ENCODE results near the gene KCTD1. TPM values are rescaled to one million over a fixed set of nuclear protein-coding genes. Genes with fewer than 3 reads are reported as not detected.

Gene KCTD1
- total RNA-seq, 2 donors from 2014 or later = 12.2 to 36.3 TPM

GRCh38 chr18:26479065-26479680 lies 69.2 kb downstream of the KCTD1 start:
- DNase-seq = no peak
- intact Hi-C loops (cut with DNase I) = no loop called here
- Histone ChIP-seq H3K4me3 (no peak overlapping the region), H3K9me3 (no peaks in the 10 kb centered on the region), H3K36me3 (replicated peaks in 1 of 2; ENCODE audit: insufficient read depth in 1 of 2, low read depth in 2 of 2) (no peaks in the 10 kb centered on the region), H3K27ac (no peak overlapping the region), H3K27me3 (no peaks in the 10 kb centered on the region), H3K4me1 (peaks cover 8% of the 10 kb centered on the region)
- ATAC-seq = no peak
- TF ChIP-seq POLR2A (IDR thresholded peaks at IDR 0.05) = no peak
- TF ChIP-seq, protein P1, sequence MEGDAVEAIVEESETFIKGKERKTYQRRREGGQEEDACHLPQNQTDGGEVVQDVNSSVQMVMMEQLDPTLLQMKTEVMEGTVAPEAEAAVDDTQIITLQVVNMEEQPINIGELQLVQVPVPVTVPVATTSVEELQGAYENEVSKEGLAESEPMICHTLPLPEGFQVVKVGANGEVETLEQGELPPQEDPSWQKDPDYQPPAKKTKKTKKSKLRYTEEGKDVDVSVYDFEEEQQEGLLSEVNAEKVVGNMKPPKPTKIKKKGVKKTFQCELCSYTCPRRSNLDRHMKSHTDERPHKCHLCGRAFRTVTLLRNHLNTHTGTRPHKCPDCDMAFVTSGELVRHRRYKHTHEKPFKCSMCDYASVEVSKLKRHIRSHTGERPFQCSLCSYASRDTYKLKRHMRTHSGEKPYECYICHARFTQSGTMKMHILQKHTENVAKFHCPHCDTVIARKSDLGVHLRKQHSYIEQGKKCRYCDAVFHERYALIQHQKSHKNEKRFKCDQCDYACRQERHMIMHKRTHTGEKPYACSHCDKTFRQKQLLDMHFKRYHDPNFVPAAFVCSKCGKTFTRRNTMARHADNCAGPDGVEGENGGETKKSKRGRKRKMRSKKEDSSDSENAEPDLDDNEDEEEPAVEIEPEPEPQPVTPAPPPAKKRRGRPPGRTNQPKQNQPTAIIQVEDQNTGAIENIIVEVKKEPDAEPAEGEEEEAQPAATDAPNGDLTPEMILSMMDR (IDR thresholded peaks at IDR 0.05) = no peak
- 86 to 91% methylated on average over 26 of the region's 26 CpGs for WGBS, 2 donors

- no peak overlapping the region for H3K4me3 ChIP-seq
- H3K27me3 ChIP-seq = no peaks in the 10 kb centered on the region
- H3K9me3 ChIP-seq = no peaks in the 10 kb centered on the region
- no peak overlapping the region for H3K27ac ChIP-seq
- DNase-seq (no peak), ATAC-seq (no peak)
- 52 to 62% methylated on average over 4 of the region's 4 CpGs for WGBS, 2 donors
- H3K36me3 ChIP-seq (replicated peaks in 1 of 2; ENCODE audit: insufficient read depth in 1 of 2, low read depth in 2 of 2) = no peaks in the 10 kb centered on the region
- peaks cover 8% of the 10 kb centered on the region for H3K4me1 ChIP-seq
- TF ChIP-seq, protein P1 (IDR thresholded peaks at IDR 0.05) = no peak
- no peak for TF ChIP-seq POLR2A (IDR thresholded peaks at IDR 0.05)
- intact Hi-C loops (cut with DNase I) = no loop called here
Measured at GRCh38 chr18:26477828-26478466, 70.4 kb downstream of the KCTD1 start.

- TF ChIP-seq, protein P1 (IDR thresholded peaks at IDR 0.05) = no peak
- TF ChIP-seq POLR2A (IDR thresholded peaks at IDR 0.05) = no peak
- ATAC-seq (no peak), DNase-seq (no peak)
- Histone ChIP-seq H3K36me3 (replicated peaks in 1 of 2; ENCODE audit: insufficient read depth in 1 of 2, low read depth in 2 of 2) (no peaks in the 10 kb centered on the region), H3K4me1 (peaks cover 8% of the 10 kb centered on the region), H3K4me3 (no peak overlapping the region), H3K27ac (no peak overlapping the region), H3K9me3 (no peaks in the 10 kb centered on the region), H3K27me3 (no peaks in the 10 kb centered on the region)
- WGBS, 2 donors = 91 to 92% methylated on average over 8 of the region's 8 CpGs
- intact Hi-C loops (cut with DNase I) = no loop called here
Measured at GRCh38 chr18:26476697-26477096, 71.7 kb downstream of the KCTD1 start.

DNA sequence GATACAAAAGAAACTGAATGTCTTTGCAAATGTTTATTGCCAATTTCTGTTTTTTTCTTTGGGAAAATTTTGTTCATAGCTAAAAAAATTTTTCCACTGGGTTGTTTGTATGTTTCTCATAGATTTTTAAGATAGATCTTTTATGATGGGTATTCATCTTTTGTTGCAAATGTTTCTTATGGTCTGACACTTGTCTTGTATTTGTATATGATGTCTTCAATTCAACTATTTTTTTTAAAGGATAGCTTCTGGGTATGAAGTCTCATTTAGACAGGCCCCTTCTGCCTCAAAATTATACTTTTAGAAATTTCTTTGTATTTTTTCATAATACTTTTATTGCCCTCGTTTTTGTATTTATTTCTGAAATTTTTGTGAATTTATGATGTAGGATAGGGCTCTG lies 73.8 kb downstream of the KCTD1 start:
- Histone ChIP-seq H3K9me3 (no peaks in the 10 kb centered on the region), H3K27me3 (no peaks in the 10 kb centered on the region), H3K4me3 (no peak overlapping the region), H3K4me1 (no peaks in the 10 kb centered on the region), H3K27ac (no peak overlapping the region), H3K36me3 (replicated peaks in 1 of 2; ENCODE audit: insufficient read depth in 1 of 2, low read depth in 2 of 2) (no peaks in the 10 kb centered on the region)
- TF ChIP-seq POLR2A (IDR thresholded peaks at IDR 0.05) = no peak
- TF ChIP-seq, protein P1 (IDR thresholded peaks at IDR 0.05) = no peak
- intact Hi-C loops (cut with DNase I) = no loop called here
- no peak for DNase-seq
- 85 to 90% methylated on average over 1 of the region's 1 CpG for WGBS, 2 donors
- no peak for ATAC-seq

DNA sequence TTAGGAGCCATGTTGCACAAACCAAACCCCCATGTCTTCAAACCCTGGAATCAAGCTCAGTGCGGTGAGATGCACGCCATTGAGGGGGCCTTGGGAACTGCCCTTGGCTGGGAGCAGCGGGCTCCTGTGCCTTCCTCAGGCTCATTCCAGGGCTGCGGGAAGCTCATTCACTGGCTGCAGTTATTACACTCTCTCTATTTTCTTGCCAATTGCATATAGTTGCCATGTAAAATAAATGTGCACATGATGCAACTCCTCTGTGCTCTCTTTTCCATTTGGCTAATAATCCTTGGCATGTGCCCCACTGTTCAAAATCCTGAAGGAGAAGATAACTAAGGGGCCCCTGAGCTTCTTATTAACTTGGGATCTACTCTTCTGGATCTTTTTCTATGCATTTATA lies 74.7 kb downstream of the KCTD1 start:
- Histone ChIP-seq H3K4me1 (no peaks in the 10 kb centered on the region), H3K9me3 (no peaks in the 10 kb centered on the region), H3K36me3 (replicated peaks in 1 of 2; ENCODE audit: insufficient read depth in 1 of 2, low read depth in 2 of 2) (no peaks in the 10 kb centered on the region), H3K27me3 (no peaks in the 10 kb centered on the region), H3K27ac (no peak overlapping the region), H3K4me3 (no peak overlapping the region)
- intact Hi-C loops (cut with DNase I) = no loop called here
- DNase-seq = no peak
- 91 to 95% methylated on average over 4 of the region's 4 CpGs for WGBS, 2 donors
- TF ChIP-seq POLR2A (IDR thresholded peaks at IDR 0.05) = no peak
- TF ChIP-seq, protein P1 (IDR thresholded peaks at IDR 0.05) = no peak
- ATAC-seq = no peak

Data from body of pancreas (tissue), 4 donors.